ENCODE results near the gene CTBP2.

CTBP2 gene

DNA sequence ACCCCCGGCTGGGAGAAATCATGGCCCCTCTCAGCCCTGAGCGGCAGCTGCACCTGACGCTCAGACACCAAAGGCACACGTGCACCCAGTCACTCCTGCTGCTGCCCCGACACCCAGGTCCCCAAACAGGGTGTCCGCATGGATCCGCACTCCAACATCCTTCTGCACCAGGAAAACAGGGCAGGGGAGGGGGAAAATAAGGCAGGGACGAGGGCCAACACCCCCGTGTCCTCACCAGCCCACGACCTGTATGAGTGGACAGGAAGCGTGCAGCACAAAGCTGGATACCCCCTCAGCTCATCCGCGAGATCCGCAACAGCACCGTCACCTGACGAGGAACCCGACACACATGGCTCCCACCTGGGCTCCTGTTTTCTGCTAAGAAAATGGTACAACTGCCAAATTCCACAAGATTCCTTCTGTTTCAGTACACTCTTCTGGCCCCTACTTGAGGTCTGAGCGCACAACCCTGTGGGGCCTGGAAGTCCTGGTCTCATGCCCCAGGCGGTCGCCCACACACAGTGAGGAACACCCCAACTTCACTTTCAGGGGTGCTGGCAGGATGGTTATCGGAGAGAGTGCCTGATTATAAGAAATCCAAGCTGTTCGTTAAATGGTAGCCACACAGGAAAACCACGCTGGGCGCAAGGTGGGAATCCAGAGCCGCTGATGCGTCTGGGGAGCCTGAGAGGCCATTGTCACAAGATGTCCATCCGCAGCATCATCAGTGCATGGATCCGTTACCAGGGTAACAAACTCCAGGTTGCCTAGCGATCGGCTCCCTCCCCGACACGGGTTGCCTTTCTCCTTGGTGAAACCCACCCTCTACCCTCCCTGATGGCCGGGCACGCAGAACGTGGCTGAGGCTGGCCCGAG, 154.8 kb downstream of the CTBP2 start:
- DNase-seq, result no peak

DNA sequence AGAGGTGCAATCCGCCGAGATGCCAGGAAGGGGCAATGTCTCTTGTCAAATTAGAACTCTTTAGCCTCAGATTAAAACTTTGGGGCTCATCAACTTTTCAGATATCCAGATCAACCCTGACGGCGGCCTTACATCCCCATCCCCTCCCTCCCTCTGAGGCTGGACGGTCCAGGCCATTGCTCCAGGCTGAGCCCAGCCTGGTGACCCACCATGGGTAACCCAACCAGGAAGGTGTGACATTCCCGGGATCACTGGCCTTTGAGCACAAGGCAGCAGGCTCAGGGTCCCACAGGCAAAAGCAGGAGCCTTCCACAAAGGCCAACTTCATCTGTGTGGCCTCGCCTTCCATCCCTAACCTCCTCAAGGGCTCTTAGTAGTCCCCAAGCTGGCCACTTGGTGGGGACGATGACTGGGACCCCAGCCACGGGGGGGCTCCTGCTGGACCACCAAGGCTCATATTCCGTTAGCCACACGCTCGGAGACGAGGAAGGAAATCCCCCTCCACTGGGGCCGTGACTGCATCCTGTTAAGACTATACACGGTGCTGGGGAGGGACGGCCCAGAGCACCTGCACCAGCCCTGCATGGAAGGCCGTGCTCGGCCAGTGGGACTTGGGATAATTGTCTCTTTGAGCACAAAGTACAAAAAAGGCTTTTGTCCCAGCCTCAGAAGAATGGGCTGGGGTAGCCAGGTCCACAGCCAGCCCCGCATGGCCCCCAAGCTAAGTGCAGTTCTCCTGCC, 155.6 kb downstream of the CTBP2 start:
- no peak for DNase-seq

DNA sequence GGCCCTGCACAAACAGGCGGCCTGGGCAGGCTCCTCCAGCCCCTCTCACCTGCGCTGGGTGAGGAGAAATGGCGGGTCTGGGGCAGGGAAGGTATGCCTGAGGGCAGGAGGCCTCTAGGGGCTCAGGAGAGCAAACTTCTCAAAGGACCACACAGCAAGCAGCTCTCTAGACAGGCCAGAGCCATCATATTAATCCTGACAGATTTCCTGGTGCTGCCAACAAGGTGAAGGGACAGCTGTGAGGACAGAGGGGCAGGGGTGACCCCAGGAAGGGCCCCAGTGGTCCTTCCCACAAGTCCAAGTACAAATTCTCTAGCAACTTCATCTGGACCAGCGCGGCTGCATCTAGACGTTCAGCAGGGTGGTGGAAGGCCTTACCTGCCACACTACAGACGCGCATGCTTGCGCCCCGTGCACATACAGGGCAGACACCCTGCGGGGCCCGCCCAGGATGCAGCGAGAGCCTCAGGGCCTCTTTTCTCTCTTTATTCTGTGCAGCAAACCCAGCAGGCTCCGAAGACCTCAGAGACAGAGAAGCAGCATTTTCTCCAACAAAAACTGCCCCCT, 156.4 kb downstream of the CTBP2 start:
- DNase-seq, result no peak

DNA sequence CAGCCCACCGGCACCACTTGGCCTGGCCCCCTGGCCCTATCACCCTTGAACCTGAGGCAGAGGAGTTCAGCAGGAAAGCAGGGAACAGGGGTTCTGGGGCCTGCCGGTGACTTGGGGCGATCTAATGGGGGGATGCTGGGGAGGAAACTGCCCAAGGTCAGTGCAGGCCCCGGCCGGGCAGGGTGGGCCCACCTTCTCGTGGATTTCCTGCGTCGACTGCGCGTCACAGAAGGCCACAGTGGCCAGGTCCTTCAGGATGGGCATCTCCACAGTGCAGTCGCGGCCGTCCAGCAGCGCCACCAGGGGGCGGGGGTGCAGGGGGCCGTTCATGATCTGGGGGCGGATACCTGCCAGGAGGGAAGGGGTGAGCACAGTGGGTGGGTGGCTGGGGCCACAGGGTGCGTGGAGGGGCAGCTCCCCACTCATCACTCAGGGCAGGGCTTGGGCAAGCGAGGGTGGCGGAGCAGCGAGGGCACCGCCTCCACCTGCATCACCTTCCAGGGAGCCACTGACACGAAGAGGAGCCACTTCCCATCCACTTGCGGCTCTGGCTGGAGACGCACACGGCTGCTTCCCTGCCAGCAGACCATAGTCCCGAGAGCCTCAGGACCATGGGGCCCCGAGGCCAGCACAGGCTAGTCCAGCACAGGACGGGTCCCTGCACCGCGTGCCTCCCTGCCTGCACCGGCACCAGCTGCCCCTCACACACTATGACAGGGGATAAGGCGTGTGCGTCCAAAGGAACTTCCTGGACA, 157.0 kb downstream of the CTBP2 start:
- DNase-seq, result no peak

DNA sequence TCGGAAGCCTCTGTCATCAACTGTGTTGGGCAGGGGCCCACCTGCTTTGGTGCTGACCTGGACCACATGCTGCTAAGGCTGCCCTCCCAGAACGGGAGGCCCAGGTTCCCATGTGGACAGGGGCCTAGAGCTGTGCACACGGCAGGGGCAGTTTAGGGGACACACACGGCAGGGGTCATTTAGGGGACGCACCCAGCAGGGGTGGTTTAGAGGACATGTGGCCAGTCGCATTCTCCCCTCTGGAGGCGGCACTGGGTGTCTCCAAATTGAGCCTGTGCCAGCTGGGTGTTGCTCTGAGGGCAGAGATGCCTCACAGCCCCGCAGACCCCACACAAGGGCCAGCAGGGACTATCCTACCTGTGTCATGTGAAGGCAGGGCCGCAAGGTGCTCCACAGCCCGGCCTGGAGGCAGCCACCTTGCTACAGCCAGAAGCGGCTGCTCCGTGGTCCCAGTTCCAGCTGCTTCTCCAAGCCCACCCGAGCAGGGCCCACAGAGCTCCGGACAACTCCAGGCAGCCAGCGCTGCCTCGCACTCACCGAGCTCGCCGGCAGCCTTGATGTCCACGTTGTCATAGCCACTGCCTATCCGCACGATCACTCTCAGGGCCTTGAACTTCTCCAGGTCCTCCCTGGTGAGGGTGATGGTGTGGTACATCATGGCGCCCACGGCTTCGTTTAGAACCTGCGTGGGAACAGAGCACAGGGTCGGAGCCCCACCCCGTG, 157.8 kb downstream of the CTBP2 start:
- DNase-seq, result no peak

DNA sequence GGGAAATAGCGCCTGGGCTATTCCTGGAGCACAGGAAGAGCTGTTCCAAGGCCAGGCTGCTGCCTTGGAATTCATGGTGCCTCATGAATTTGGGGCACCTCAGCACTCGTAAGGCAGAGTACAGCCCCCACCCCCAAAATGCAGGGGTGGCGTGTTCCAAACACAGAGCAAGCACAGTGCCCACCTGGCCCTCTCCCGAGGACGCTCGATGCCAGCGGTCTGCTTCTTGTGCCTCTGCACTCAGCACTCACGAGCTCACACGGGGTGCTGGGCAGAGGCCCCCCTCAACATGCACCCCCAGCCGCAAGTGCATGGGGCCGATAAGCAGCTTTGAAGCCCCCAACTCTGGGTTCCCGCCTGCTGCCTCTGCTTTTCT, 158.3 kb downstream of the CTBP2 start:
- DNase-seq, result no peak

DNA sequence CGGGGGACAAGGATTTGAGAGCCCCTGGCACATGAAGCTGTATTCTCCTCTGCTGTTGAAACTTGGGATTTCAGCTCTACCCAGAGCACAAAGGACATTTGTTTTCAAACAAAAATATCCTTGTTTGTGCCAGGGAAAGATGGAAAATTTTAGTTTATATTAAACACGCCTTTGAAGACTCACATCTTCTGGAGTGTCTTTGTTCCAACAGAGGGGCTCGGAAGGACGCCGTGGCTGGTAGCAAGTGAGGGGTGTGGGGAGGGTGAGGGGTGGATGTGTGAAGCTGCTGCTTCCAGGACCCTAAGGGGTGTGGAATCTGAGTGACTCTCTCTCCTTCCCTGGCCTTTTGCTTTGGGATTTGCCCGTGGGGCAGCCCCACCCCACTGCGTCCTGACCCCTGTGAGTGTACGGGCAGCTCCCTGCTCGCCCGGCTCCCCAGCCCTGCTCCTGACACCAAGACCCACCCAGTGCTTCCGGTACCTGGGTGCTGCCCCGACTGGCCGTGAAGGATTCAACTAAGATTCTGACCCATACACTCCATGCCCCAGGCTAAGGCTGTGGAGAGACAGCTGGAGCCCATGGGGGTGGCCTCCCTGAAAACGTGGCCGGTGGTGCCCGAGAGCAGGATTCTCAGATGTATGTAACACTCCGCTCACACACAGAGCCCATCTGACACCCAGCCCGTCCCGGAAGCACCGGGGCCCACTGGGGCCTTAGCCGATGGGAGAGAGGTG, 158.9 kb downstream of the CTBP2 start:
- no peak for DNase-seq

DNA sequence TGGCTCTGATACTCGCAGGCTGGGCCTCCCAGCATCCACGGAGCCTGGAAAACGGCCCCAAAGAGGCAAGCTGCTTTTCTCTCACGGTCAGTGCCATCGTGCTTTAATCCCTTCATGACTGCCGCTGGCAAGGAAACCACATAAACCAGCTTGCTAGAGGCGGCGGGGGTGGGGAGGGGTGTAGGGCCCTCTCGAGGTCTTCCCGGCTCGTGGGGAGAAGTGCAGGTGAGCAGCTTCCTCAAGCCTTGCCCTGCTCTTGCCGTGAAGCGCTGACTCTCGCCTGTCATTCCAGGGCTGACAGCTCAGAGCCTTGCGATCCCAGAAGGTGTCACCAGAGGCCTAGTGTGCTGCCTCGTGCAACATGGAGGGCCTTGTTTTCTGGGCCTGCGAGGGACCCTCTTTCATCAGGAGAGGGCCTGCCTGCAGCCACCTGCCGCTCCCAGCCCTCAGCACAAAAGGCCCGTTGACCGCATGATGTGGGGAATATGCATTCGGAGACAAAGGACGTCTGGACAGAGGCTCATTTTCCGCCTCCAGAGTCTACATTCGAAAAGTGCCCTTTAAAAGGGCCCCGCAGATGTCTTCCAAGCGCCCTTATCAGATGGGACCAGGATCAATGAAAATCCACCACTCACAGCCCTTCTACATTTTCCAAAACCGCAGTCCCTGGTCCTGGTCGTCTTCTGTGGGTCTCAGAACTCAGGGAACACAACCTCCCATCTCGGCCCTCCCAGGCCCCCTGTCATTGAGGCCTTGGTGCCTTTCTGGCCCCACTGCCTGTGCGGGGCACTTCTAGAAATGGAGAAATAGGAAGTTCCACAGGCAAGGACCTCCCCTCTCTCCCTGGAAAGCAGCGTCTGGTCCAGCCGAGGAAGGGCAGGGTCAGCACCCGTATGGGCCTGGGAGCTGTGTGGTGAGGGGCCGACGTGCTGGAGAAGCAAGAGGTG, 159.7 kb downstream of the CTBP2 start:
- DNase-seq, result no peak

DNA sequence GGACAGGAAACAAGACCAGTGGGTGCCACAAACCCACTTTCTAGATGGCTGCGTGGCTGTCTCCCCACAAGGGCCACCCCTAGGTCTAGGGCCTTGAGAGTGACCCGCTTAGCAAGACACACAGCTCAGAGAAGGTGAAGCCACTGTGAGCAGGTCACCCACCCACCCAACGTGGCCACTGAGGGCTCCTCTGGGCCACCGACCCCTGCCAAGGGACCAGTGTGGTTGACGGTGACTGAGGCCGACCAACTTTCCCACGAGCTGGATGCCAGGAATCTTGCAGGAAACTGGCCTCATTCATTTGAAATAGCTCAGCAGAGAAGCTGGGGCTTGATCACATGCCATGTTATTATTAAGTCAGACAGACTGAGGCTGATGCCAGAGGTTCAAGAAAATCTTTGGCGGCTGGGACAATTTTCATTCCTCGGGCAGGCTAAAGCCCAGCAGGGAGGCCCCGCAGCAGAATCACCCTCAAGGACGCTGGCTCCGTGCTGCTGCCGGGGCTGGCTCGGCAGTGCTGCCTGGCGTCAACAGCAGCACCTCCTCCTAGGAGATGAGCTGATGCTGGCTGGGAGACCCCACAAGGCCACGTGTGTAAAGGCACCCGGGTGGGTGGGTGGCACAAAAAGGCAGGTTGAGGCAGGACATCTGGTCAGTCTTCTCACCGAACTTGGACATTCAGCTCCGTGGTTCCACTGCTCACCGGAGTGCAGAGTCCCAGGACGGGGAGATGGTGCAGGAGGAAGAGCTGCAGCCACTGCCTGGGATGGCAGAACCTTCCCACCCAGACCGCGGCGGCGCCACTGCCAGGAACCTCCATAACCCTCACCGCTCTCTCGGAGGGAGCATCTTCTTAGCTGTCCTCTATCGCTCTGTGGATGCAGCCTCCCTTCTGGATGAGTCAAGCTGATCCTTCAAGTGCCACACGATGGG, 160.7 kb downstream of the CTBP2 start:
- DNase-seq, result no peak

DNA sequence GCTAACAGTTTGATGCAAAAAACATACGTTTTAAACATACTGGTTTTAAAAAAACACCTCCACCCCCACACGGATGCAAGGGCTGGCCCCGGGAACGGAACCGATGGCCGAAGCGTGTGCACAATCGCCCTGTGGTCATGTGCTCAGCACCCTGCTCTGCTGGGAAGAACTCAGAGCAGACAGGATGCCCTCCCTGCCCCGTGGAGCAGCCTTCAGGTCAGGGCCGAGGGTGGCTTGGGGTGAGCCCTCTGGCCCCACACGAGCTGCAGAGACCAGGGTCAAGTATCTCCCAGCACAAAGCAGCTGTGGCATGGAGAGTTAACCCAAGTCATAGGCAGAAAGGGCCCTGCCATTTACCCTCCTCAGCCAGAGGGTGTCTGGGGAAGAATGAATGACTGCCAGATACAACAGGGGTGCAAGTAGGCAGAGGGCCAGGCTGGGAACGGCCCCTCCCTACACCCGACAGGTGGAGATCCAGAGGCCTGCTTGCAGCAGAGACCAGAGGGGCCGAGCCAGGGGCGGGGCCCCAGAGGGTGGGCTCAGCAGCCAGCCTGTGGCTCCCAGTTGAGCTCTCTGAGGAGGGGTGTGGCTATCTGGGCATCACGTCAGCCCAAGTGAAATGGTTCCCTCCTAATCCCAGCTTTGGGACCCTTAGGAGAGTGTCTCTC, 161.6 kb downstream of the CTBP2 start:
- DNase-seq, result no peak

DNA sequence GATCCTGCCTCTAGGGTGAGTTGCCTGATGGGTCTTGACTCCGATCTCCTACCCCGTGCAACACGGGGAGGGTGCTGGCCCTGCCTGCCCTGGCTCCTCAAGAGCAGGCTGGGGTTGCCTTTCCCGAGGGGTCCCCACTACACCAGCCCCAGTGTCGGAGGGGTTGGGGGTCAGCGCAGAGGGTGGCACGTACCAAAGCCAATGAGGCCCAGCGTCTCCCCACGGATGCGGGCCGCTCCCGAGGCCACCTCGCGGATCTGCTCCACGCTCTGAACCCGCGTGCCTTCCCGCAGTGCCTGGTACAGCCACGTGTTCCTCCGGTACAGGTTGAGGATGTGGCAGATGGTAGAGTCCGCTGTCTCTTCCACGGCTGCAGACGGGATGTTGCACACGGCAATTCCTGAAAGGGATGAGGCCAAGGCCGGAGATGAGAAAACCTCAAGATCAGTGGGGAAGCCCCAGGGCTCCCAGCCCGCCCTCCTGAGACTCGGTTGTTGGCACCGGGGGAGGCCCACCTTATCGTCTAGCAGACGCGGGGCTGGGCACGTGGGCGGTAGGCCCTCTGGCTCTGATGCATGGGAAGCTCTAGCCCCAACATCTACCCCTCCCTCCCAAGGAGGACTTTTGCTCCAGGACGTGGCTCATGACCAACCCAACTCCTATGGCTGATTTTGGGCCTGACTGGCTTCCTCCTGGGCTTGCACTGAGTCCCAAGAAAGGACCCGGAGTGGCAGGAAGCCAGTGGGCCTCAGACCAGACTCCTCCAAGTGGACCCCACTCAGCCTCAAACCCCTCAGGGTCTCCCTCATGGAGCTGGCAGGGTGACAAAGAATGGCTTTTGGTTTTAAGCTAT, 162.4 kb downstream of the CTBP2 start:
- no peak for DNase-seq

DNA sequence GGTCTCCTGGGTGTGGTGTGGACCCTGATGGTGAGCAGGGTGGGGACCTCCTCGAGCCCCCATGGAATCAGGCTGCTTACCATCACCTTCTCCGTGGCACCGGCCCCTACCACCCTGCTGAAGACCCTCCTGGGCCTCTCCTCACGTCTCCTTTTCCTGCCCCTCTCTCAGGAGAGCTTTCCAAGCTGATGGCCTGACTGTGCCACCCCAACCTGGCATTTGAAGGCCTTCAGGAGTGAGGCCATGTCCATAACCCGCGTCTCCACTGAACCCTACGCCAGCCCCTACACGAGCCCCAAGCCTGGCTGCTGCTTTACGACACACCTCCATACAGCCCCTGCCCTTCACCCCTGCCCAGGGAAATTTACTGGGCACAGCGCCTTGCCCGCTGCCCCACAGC, 163.1 kb downstream of the CTBP2 start:
- DNase-seq, result no peak

DNA sequence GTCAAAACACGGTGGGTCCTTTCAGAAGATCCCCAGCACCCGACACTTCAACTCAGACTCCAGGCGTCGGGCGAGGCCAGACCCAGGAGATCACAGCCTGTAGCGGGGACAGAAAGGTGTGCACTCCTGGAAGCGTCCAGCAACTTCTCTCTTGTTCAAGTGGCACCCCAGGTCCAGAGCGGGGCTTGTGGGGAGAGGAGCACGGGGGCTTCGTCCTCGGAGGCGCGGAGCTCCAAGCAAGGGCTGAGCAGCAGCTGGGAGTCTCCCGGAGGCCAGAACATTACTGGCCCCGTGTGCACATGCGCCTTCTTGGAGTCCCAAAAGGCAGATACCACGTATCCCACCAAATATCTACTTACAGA, 163.5 kb downstream of the CTBP2 start:
- DNase-seq, result no peak

DNA sequence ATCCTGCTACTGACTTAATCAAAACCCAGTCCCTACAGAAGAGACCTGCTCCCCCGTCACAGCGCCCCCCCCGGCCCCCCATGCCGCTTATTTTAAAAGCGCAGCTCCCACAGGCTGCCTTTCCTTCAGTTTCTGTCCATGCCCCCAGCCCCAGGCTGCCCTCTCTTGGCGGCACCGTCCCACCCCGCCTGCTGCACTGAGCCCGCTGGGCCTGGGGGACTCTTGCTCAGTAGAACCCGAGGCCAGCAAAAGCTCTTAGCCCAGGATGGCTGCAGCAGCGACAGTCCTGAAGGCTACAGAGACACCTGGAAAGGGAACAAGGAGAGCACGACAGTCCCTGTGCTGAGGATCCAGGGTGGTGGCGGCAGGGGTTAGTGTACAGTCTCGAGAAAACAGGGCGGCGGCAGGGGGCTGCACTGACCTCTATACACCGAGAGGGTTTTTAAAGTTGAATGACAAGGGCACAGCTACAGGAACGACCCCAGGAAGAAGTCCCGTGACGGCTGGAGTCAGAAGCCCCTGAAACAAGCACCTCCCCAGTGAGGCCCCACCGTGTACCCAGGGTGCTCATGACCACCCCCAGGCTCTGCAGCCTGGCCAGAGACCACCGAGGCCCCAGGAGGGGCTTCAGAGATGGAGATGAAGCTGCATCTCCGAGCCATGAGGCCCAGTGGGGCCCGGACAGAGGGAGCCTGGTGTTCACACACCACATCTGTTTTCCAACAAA, 164.1 kb downstream of the CTBP2 start:
- no peak for DNase-seq

DNA sequence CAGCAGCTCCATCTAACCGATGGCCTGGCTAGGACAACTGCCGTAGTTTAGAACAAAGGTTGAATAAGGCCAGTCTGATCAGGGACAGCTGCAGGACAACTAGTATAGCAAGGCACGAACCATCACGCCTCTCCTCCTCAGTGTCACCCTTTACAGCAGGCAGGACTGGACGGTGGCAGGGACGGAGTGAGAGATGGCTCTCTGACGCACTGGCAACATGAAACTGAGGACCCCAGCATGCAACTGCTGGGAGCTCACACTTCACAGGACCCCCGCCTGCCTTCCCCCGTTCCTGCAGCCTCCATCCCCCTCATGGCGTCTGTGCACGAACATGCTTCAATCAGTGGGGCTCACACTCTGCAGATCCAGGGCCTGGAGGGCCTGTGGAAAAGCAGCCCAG, 164.8 kb downstream of the CTBP2 start:
- DNase-seq, result no peak

DNA sequence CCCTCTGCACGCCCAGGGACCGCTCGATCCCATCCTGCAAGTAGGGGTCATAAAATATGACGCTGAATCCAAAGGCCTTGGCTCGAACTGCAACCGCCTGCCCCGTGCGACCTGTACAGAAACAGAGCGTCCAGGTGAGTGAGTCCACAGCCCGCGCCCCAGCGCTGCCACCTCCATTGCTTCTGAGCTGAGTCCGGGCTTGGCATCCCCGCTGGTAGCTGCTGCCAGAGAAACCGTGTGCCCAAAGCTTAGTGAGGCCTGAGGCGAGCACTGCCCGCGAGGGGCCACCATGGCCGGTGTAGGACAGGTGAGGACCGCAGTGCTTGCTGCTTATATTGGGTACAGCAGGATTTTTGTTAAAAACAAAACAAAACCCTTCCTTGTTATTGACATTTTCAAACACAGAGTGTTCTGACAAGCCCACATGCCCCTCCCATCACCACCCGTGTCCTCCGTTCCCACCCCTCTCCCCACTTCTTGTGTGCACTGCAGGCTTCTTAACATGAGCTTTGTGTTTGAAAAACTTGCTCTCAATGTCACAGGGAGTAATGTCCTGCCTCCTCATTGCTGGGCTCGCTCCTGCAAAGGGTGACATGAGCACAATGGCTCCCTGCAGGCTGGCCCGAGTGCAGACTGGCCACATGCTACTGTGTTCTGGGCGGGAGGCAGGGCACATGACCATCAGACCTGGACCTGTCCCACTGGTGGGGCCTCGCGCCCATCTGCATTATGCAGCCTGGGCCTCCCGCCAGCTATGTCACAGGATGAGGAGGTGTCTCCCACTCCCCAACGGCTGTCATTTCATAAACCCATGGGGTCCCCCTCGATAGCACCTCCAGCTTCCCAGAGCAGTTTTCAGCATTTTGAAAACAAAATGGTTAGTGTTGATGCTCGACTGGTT, 165.5 kb downstream of the CTBP2 start:
- DNase-seq, result no peak
